Skeletal muscle satellite cell (primary cell): ENCODE measurements around the gene COL18A1.

Source experiments
- H3K27me3 ChIP-seq: 2 replicates; pipeline ENCODE4 v1.7.0; 2013; ENCODE audit warnings: low read length; ENCODE audit not compliant: control insufficient read depth, insufficient read depth
- H3K36me3 ChIP-seq: 2 replicates; pipeline ENCODE4 v1.7.0; 2013; ENCODE audit warnings: mild to moderate bottlenecking, control low read depth, low read length; ENCODE audit not compliant: insufficient read depth
- H3K4me1 ChIP-seq: 2 replicates; pipeline ENCODE4 v1.7.0; 2013; ENCODE audit warnings: low read length; ENCODE audit not compliant: control insufficient read depth, insufficient read depth
- H3K4me2 ChIP-seq: 2 replicates; pipeline ENCODE4 v1.7.0; 2013; ENCODE audit warnings: mild to moderate bottlenecking, low read length
- H3K4me3 ChIP-seq: 2 replicates; pipeline ENCODE4 v1.7.0; 2013; ENCODE audit warnings: low read length
- H3K9ac ChIP-seq: 2 replicates; pipeline ENCODE4 v1.7.0; 2013; ENCODE audit warnings: mild to moderate bottlenecking, low read depth, low read length, moderate library complexity
- H3K9me3 ChIP-seq: replicated peaks from 2 replicates; pipeline ENCODE4 v1.7.0; 2013; ENCODE audit warnings: mild to moderate bottlenecking, control low read depth, low read length

COL18A1 gene

GRCh38 chr21:45531393-45532215, 126.6 kb downstream of the COL18A1 start:
- H3K9ac ChIP-seq: no peak overlapping the region
- no peaks in the 10 kb centered on the region for H3K9me3 ChIP-seq
- H3K4me1 ChIP-seq: no peaks in the 10 kb centered on the region
- H3K27me3 ChIP-seq: no peaks in the 10 kb centered on the region
- no peak overlapping the region for H3K4me3 ChIP-seq
- H3K4me2 ChIP-seq: no peak overlapping the region
- H3K36me3 ChIP-seq: peaks cover 12% of the 10 kb centered on the region

- H3K27me3 ChIP-seq: no peaks in the 10 kb centered on the region
- H3K36me3 ChIP-seq: peaks cover 12% of the 10 kb centered on the region
- no peak overlapping the region for H3K9ac ChIP-seq
- H3K4me3 ChIP-seq: no peak overlapping the region
- no peak overlapping the region for H3K4me2 ChIP-seq
- no peaks in the 10 kb centered on the region for H3K4me1 ChIP-seq
- H3K9me3 ChIP-seq: no peaks in the 10 kb centered on the region
Observed at GRCh38 chr21:45532826-45533360, 127.9 kb downstream of the COL18A1 start.

- peaks cover 12% of the 10 kb centered on the region for H3K36me3 ChIP-seq
- no peak overlapping the region for H3K4me3 ChIP-seq
- no peaks in the 10 kb centered on the region for H3K4me1 ChIP-seq
- H3K9ac ChIP-seq: no peak overlapping the region
- no peaks in the 10 kb centered on the region for H3K9me3 ChIP-seq
- no peaks in the 10 kb centered on the region for H3K27me3 ChIP-seq
- H3K4me2 ChIP-seq: no peak overlapping the region
Observed at GRCh38 chr21:45533361-45533845, 128.4 kb downstream of the COL18A1 start.

GRCh38 chr21:45533846-45534635, 129.1 kb downstream of the COL18A1 start:
- H3K4me2 ChIP-seq: no peak overlapping the region
- H3K4me1 ChIP-seq: no peaks in the 10 kb centered on the region
- peaks cover 9% of the 10 kb centered on the region for H3K36me3 ChIP-seq
- H3K4me3 ChIP-seq: no peak overlapping the region
- no peak overlapping the region for H3K9ac ChIP-seq
- no peaks in the 10 kb centered on the region for H3K9me3 ChIP-seq
- no peaks in the 10 kb centered on the region for H3K27me3 ChIP-seq

GRCh38 chr21:45534636-45535331, 129.8 kb downstream of the COL18A1 start:
- no peaks in the 10 kb centered on the region for H3K9me3 ChIP-seq
- no peaks in the 10 kb centered on the region for H3K4me1 ChIP-seq
- H3K27me3 ChIP-seq: no peaks in the 10 kb centered on the region
- H3K4me2 ChIP-seq: no peak overlapping the region
- H3K9ac ChIP-seq: no peak overlapping the region
- H3K36me3 ChIP-seq: peaks cover 5% of the 10 kb centered on the region
- H3K4me3 ChIP-seq: no peak overlapping the region

- H3K36me3 ChIP-seq: no peaks in the 10 kb centered on the region
- H3K4me3 ChIP-seq: no peak overlapping the region
- no peak overlapping the region for H3K9ac ChIP-seq
- no peak overlapping the region for H3K4me2 ChIP-seq
- no peaks in the 10 kb centered on the region for H3K27me3 ChIP-seq
- no peaks in the 10 kb centered on the region for H3K4me1 ChIP-seq
- H3K9me3 ChIP-seq: no peaks in the 10 kb centered on the region
Observed at GRCh38 chr21:45535341-45536081, 130.5 kb downstream of the COL18A1 start.

GRCh38 chr21:45536301-45537081, 131.5 kb downstream of the COL18A1 start:
- H3K4me2 ChIP-seq: no peak overlapping the region
- no peaks in the 10 kb centered on the region for H3K36me3 ChIP-seq
- H3K4me1 ChIP-seq: peaks cover 4% of the 10 kb centered on the region
- no peaks in the 10 kb centered on the region for H3K27me3 ChIP-seq
- H3K9ac ChIP-seq: no peak overlapping the region
- H3K9me3 ChIP-seq: no peaks in the 10 kb centered on the region
- H3K4me3 ChIP-seq: no peak overlapping the region

GRCh38 chr21:45537111-45537745, 132.3 kb downstream of the COL18A1 start:
- H3K9me3 ChIP-seq: no peaks in the 10 kb centered on the region
- no peak overlapping the region for H3K9ac ChIP-seq
- H3K36me3 ChIP-seq: no peaks in the 10 kb centered on the region
- H3K4me2 ChIP-seq: no peak overlapping the region
- H3K4me1 ChIP-seq: peaks cover 5% of the 10 kb centered on the region
- H3K27me3 ChIP-seq: no peaks in the 10 kb centered on the region
- H3K4me3 ChIP-seq: no peak overlapping the region

- peaks cover 7% of the 10 kb centered on the region for H3K4me1 ChIP-seq
- no peaks in the 10 kb centered on the region for H3K27me3 ChIP-seq
- H3K9me3 ChIP-seq: no peaks in the 10 kb centered on the region
- H3K4me2 ChIP-seq: no peak overlapping the region
- no peak overlapping the region for H3K9ac ChIP-seq
- H3K36me3 ChIP-seq: no peaks in the 10 kb centered on the region
- no peak overlapping the region for H3K4me3 ChIP-seq
Observed at GRCh38 chr21:45537746-45538291, 132.9 kb downstream of the COL18A1 start.
